Esophagus (tissue), 2 donors: Measurements from ENCODE around the gene HES6. TPM values are rescaled to one million over a fixed set of nuclear protein-coding genes. Genes with fewer than 3 reads are reported as not detected.

Experiments used
- H3K27ac ChIP-seq, 2 donors: one replicate each; pipeline ENCODE4 v1.5.1; 2013; ENCODE audit warnings: low read depth in 2 of 2, mild to moderate bottlenecking in 2 of 2, inconsistent platforms in 1 of 2, low read length in 1 of 2, moderate library complexity in 1 of 2
- H3K27me3 ChIP-seq, 2 donors: one replicate each; pipeline ENCODE4 v1.6.1; 2013; ENCODE audit warnings: low read length in 2 of 2, control low read depth in 1 of 2, mild to moderate bottlenecking in 1 of 2; ENCODE audit not compliant: insufficient read depth in 2 of 2, control insufficient read depth in 1 of 2
- H3K36me3 ChIP-seq, 2 donors: one replicate each; pipeline ENCODE4 v1.6.1; 2013; ENCODE audit warnings: low read length in 1 of 2; ENCODE audit not compliant: control insufficient read depth in 2 of 2, insufficient read depth in 2 of 2
- H3K4me1 ChIP-seq, 2 donors: one replicate each; pipeline ENCODE4 v1.6.1; 2013; ENCODE audit warnings: low read length in 1 of 2; ENCODE audit not compliant: control insufficient read depth in 2 of 2, insufficient read depth in 2 of 2
- H3K4me3 ChIP-seq, 2 donors: one replicate each; pipeline ENCODE4 v1.5.1; 2013; ENCODE audit warnings: low read length in 2 of 2, mild to moderate bottlenecking in 2 of 2, low read depth in 1 of 2, moderate library complexity in 1 of 2
- H3K9me3 ChIP-seq, 2 donors: one replicate each; pipeline ENCODE4 v1.6.1; 2013; ENCODE audit warnings: mild to moderate bottlenecking in 2 of 2, low read depth in 1 of 2, low read length in 1 of 2, moderate library complexity in 1 of 2; ENCODE audit not compliant: control insufficient read depth in 2 of 2, insufficient read depth in 1 of 2
- WGBS, 2 donors: extraction: QIAGEN DNeasy Blood & Tissue Kit; methylation state at CpG; one replicate each; pipeline ENCODE4 v1.1.7; 2013; 5-methylcytosine and 5-hydroxymethylcytosine counted together
- polyA plus RNA-seq, 2 donors: library from polyadenylated mRNA; stranded (reverse); fragments of 200-250 nt; gene quantifications; one replicate each; pipeline ENCODE4 v1.2.3, GENCODE V29; 2013
- donor health status: healthy with polysubstance abuse.
- donor health status: Bipolar disorder and iron deficiency.

HES6 gene
- polyA plus RNA-seq, 2 donors: 2.5 to 3.0 TPM

GRCh38 chr2:238203973-238204683 lies 35.7 kb downstream of the HES6 start:
- H3K36me3 ChIP-seq: no peaks in the 10 kb centered on the region
- no peaks in the 10 kb centered on the region for H3K27me3 ChIP-seq
- peak overlapping the region; percentile 47 to 84 for H3K4me3 ChIP-seq
- WGBS, 2 donors: 57% methylated on average over 18 of the region's 18 CpGs
- H3K27ac ChIP-seq: peak overlapping the region; percentile 86 to 91
- peaks cover 2 to 4% of the 10 kb centered on the region in 2 donors for H3K4me1 ChIP-seq
- H3K9me3 ChIP-seq: no peaks in the 10 kb centered on the region

GRCh38 chr2:238203094-238203972 lies 36.5 kb downstream of the HES6 start, which contains the start of gene ILKAP:
Gene ILKAP (minus strand): TSS chr2:238203695. CDS start chr2:238203553, 142 bp downstream.
- H3K4me1 ChIP-seq: peaks cover 2 to 4% of the 10 kb centered on the region in 2 donors

GRCh38 chr2:238202326-238203093 lies 37.3 kb downstream of the HES6 start:
- H3K27ac ChIP-seq: peak overlapping the region; percentile 95 to 99
- 6 to 8% methylated on average over 27 of the region's 27 CpGs for WGBS, 2 donors

More at GRCh38 chr2:238203094-238203972, 36.5 kb downstream of the HES6 start, which contains the start of gene ILKAP:
- Histone ChIP-seq H3K27me3 (no peaks in the 10 kb centered on the region), H3K4me3 (peak within 1 kb of the TSS; percentile 84 to 94), H3K36me3 (peaks cover 0 to 2% of the 10 kb centered on the region in 2 donors), H3K9me3 (no peaks in the 10 kb centered on the region), H3K27ac (peak within 1 kb of the TSS; percentile 95 to 99)
- 0% methylated on average over 80 to 126 of the region's 126 CpGs for WGBS, 2 donors

GRCh38 chr2:238190445-238190844 lies 49.4 kb downstream of the HES6 start:
- Histone ChIP-seq H3K36me3 (peaks cover 22 to 28% of the 10 kb centered on the region in 2 donors), H3K9me3 (no peaks in the 10 kb centered on the region)

More at GRCh38 chr2:238202326-238203093, 37.3 kb downstream of the HES6 start:
- H3K36me3 ChIP-seq: peaks cover 0 to 2% of the 10 kb centered on the region in 2 donors
- peak overlapping the region; percentile 84 to 94 for H3K4me3 ChIP-seq
- H3K9me3 ChIP-seq: no peaks in the 10 kb centered on the region
- peaks cover 2 to 4% of the 10 kb centered on the region in 2 donors for H3K4me1 ChIP-seq
- no peaks in the 10 kb centered on the region for H3K27me3 ChIP-seq

More at GRCh38 chr2:238190445-238190844, 49.4 kb downstream of the HES6 start:
- Histone ChIP-seq H3K4me3 (no peak overlapping the region), H3K27ac (no peak overlapping the region), H3K27me3 (no peaks in the 10 kb centered on the region), H3K4me1 (no peaks in the 10 kb centered on the region)
- WGBS, 2 donors: 89 to 93% methylated on average over 2 of the region's 2 CpGs

Other genes with a start within 250 kb of the HES6 start
- gene SCLY, start 179.0 kb downstream of the HES6 start, polyA plus RNA-seq: 1 to 10 TPM; 6.3 to 6.6 TPM
- gene ESPNL, start 139.7 kb downstream of the HES6 start, polyA plus RNA-seq: under 1 TPM; 0.09 to 0.12 TPM
- gene KLHL30, start 101.4 kb downstream of the HES6 start, polyA plus RNA-seq: under 1 TPM; 0.21 to 0.24 TPM
- under 1 TPM; 0.06 to 0.38 TPM for gene ERFE, start 81.1 kb downstream of the HES6 start, polyA plus RNA-seq
- gene ILKAP, start 36.3 kb downstream of the HES6 start, polyA plus RNA-seq: 10 to 100 TPM; 36.7 to 41.4 TPM
- 10 to 100 TPM in 1 of 2 donors, 1 to 10 TPM in 1; 4.9 to 12.6 TPM for gene PER2, start 48.6 kb upstream of the HES6 start, polyA plus RNA-seq
- gene TRAF3IP1, start 80.5 kb upstream of the HES6 start, polyA plus RNA-seq: 1 to 10 TPM; 3.2 to 4.8 TPM
- gene ASB1, start 186.9 kb upstream of the HES6 start, polyA plus RNA-seq: 10 to 100 TPM; 10.1 to 10.8 TPM